NCI-H510A treated with DMSO at 0.1 percent for 48 hours (cell line): ENCODE measurements around the gene PTPN3.

Experiments used
- DNase-seq: peaks from one replicate; lab custom pipeline; 2025; lab: John Stamatoyannopoulos, UW

The PTPN3 gene

GRCh38 chr9:109454041-109454440 is 44.1 kb downstream of the PTPN3 start:
- DNase-seq: no peak

DNA sequence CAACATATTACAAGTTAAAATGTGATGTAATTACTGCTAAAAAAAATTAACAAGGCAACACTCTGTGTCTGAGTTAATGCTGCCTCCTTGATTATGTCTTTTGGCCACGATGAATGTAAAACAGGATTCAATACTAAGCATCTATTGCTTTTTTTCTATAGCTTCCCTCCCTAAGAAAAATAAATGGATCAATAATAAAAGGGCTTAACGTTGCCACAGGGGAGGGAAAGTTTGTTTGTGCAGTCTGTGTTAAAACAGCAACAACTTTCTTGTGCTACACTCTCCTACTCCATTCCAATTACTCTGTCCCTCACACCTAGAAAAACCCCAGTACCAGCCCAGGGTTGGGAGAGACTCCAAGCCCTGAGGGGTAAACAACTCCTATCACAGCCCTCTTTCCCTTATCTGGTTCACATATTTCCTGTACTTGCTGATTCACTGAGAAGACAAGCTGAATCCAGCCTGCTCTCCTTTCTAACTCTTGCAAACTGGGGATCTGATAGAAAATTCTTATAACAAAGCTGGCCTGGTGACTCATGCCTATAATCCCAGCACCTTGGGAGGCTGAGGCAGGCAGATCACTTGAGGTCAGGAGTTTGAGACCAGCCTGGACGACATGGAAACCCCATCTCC is 44.8 kb downstream of the PTPN3 start:
- no peak for DNase-seq

DNA sequence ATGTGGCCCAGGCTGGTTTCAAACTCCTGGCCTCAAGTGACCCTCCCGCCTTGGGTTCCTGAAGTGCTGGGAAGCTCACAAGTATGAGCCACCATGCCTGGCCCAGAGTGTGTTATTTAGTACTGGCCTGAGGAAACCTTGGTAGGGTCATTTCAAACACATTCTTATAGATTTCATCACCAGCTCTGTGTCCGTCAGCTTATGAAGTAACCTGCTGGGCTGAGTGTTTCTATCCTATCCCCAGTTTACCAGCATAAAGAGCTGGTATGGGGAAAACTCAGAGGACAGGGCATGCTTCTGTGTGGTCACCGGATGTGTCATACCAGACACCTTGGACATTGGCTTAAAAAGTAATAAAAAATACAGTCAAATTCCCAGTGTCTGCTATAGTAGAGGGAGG is 45.3 kb downstream of the PTPN3 start:
- no peak for DNase-seq

GRCh38 chr9:109451311-109452025 is 46.6 kb downstream of the PTPN3 start:
- no peak for DNase-seq

GRCh38 chr9:109450346-109450745 is 47.8 kb downstream of the PTPN3 start:
- no peak for DNase-seq

DNA sequence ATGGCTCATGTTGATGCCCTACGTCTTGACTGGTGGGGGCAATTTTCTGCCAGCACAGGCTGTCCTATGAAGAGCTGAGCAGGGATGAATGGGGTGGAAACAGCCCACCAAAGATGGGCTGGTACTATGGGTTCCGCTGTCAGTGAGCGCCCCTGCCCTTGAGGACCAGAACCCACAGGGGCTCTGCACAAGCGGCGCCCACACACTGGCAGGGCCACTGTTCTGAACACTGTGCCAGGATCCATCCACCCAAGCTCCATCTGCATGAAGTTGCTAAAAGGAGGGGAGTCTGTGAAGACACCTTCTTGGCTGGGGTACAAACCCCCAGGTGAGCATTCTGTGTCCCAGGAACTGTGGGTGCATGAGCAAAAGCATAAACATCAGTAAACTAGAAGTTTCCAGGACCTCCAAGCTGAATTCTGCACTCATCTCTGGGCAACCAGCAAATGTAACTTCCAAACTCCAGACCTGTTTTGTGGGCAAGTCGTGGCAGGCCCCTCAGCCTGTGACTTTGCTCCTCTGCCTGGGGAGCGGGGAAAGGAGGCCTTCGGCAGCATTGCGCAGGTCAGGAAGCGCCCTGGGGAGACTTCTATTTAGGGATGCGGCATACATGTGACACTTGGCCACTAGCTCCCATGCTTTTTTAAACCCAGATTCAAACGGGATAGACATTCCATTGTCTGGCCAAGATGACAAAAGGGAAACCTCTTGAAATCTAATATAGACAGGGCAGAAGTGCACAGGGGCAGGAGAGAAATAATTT is 48.9 kb downstream of the PTPN3 start:
- no peak for DNase-seq

DNA sequence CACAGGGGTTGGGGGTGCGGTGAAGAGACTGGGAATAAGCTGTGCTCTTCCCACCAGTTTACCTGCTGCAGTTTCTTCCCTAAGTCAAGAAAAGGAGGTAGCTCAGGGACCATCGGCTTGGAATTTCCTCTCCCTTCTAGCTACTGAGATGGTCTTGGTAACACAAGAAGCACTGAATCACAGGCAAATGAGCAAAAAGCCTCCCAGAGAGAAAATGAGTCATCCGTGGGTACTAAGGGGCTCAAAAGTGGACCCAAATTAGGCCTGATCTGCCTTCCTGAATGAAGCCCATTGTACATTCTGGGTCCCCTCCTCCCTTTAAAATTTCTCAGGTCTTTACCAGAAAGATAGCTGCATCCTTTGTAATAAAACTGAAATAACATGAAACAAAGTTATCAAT is 49.9 kb downstream of the PTPN3 start:
- no peak for DNase-seq

DNA sequence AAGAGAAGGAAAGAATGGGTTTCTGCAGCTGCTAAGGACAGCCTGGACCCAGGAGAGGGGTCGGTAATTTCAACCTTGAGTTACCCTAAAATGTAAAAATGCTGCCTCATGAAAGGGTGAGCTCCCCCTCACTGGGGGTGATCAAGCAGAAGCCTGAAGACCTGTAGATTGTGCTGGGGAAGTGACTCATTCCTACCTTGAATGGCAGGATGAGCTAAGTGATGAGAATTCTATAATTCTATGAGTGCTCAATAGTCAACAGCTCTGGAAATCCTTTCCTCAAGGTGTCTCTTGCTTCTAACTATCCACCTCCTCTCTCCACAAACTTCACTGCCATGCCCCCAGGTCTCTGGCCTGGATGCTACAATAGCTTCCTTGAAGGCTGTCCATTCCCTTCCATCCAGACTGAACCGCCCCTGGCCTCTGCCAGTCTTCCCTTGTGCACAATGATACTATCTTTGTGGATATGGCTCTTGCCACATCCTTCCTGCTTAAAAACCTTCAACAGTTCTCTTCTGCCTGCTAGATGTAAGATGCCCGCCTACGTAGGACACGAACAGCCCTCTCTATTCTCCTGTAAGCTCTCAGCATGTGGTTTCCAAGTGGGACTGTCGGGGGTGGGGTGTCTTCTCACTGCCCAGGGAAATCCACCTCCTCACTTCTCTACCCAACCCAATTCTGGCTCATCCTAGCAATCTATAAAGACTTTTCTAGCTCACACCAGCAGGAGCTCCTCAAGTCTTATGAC is 50.6 kb downstream of the PTPN3 start:
- DNase-seq: no peak

- no peak for DNase-seq
Measured at GRCh38 chr9:109444771-109445320, 53.3 kb downstream of the PTPN3 start.

GRCh38 chr9:109442716-109443115 is 55.4 kb downstream of the PTPN3 start:
- no peak for DNase-seq

GRCh38 chr9:109441296-109441695 is 56.8 kb downstream of the PTPN3 start:
- no peak for DNase-seq

GRCh38 chr9:109440797-109441287 is 57.3 kb downstream of the PTPN3 start:
- DNase-seq: peak; percentile 76

- no peak for DNase-seq
Measured at GRCh38 chr9:109440117-109440515, 58.0 kb downstream of the PTPN3 start.

DNA sequence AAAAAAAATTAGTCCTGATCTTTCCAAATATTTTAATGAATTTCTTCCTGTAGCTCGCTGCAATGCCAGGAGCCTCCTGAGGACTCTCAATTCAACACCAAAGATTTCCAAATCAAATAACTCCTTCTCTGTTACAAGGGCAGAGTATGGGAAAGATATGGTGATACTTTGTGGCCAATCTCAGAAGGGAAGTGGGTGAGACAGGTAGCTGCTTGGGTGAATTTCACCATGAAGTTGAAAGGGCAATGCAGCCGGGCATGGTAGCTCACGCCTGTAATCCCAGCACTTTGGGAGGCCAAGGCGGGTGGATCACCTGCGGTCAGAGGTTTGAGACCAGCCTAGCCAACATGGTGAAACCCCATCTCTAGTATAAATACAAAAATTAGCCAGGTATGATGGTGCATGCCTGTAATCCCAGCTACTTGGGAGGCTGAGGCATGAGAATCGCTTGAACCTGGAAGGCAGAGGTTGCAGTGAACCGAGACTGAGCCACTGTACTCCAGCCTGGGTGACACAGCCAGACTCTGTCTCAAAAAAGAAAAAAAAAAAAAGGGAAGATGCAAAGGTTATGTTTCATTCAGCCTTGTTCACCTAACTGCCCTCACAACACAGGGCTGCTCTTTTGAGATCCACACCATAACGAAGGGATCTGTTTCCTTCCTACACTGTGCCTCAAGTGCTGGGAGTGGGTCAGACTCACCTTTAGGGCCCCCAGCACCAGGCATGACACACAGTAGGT is 58.6 kb downstream of the PTPN3 start:
- no peak for DNase-seq

- no peak for DNase-seq
Measured at GRCh38 chr9:109437286-109437685, 60.8 kb downstream of the PTPN3 start.

- no peak for DNase-seq
Measured at GRCh38 chr9:109436071-109436470, 62.0 kb downstream of the PTPN3 start.

DNA sequence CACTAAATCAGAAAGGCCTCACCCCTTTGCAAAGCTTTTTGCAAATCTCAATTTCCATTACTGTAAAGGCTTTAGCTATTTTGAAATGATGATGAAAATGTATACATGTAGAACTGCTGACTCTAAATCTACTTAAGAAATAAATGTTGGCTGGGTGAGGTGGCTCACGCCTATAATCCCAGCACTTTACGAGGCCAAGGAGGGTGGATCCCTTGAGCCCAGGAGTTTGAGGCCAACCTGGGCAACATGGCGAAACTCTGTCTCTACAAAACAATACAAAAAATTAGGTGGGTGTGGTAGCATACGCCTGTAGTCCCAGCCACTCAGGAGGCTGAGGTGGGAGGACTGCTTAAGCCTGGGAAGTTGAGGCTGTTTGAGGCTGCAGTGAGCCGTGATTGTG is 64.6 kb downstream of the PTPN3 start:
- no peak for DNase-seq

GRCh38 chr9:109430231-109430630 is 67.9 kb downstream of the PTPN3 start:
- no peak for DNase-seq

GRCh38 chr9:109428854-109429253 is 69.3 kb downstream of the PTPN3 start:
- no peak for DNase-seq

GRCh38 chr9:109427886-109428285 is 70.2 kb downstream of the PTPN3 start:
- no peak for DNase-seq
